Activated B cell treated with CpG ODN at 0.5 μM for 24 hours (primary cell): ENCODE results near the gene RAPGEF3. TPM values are rescaled to one million over a fixed set of nuclear protein-coding genes. Genes with fewer than 3 reads are reported as not detected.

Experiments
- ATAC-seq: fragments of 200-7000 bp; cut with Tn5 transposase; one replicate; pipeline ENCODE4 v1.10.0; 2021; ENCODE audit warnings: low read depth, mild to moderate bottlenecking, moderate library complexity
- CTCF ChIA-PET: fragments of 350-600 bp; sonication (Branson Sonifier 250); formaldehyde crosslinking; loops from one replicate; lab custom pipeline; 2021; ENCODE audit warnings: antibody characterized with exemption; lab: Charles Lee
- POLR2A ChIA-PET: fragments of 350-600 bp; sonication (Branson Sonifier 250); formaldehyde crosslinking; loops from one replicate; lab custom pipeline; 2021; ENCODE audit warnings: antibody characterized with exemption; lab: Charles Lee
- DNase-seq: peaks from one replicate; pipeline ENCODE4 v3.0.0; 2022
- H3K27ac Mint-ChIP-seq: one replicate; pipeline ENCODE4 v1.8.0; 2020; ENCODE audit warnings: mixed read lengths
- H3K27me3 Mint-ChIP-seq: one replicate; pipeline ENCODE4 v1.8.0; 2021; ENCODE audit warnings: mixed read lengths
- H3K36me3 Mint-ChIP-seq: one replicate; pipeline ENCODE4 v1.8.0; 2021; ENCODE audit warnings: low read depth, mixed read lengths
- H3K4me1 Mint-ChIP-seq: one replicate; pipeline ENCODE4 v1.8.0; 2021; ENCODE audit warnings: mixed read lengths
- H3K4me3 Mint-ChIP-seq: one replicate; pipeline ENCODE4 v1.8.0; 2020; ENCODE audit warnings: mild to moderate bottlenecking, mixed read lengths
- H3K9me3 Mint-ChIP-seq: one replicate; pipeline ENCODE4 v1.8.0; 2020; ENCODE audit warnings: mixed read lengths
- intact Hi-C: fragments of 100-400 bp; cut with micrococcal nuclease; formaldehyde crosslinking; loops from one replicate; pipeline ENCODE4 v1.15.1; 2024
- total RNA-seq: library from RNA; stranded (reverse); gene quantifications from 2 replicates; pipeline ENCODE4 v1.2.3, GENCODE V29; 2022
- TF ChIP-seq, protein P1 (sequence below): fragments of 200-600 bp; IDR thresholded peaks from one replicate; pipeline ENCODE4 v1.8.0; 2022; ENCODE audit warnings: antibody characterized with exemption, mild to moderate bottlenecking

The RAPGEF3 gene
- total RNA-seq, 1 donor from 2014 or later, result 5.0 TPM

DNA sequence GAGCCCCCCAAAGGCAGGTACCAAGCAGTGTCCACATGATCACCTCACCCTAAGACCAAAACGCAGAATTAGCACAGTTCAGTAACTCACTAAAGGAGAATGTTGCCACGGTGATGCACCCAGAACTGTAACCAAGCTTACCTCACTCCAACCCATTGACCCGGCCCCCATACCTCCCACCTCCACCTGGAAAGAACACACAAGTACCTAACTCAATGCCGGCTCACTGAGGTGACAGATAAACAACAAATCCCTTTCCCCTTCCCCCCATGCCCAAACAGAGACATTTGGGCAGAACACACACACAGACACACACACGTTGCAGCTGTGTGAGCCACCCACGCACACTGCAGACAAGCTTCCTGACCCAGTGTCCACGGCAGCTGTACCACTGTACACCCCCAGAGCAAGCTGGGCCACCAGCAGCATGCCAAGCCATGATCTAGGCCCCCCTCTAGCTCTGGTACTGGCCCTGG, 1.3 kb downstream of the RAPGEF3 start:
- Mint-ChIP-seq H3K4me3 (peak overlapping the region; percentile 26), H3K27ac (peak overlapping the region; percentile 61), H3K27me3 (no peaks in the 10 kb centered on the region), H3K4me1 (peaks cover 67% of the 10 kb centered on the region), H3K36me3 (no peaks in the 10 kb centered on the region), H3K9me3 (no peaks in the 10 kb centered on the region)
- DNase-seq (no peak), ATAC-seq (no peak)
- ChIA-PET POLR2A (interaction anchor here (1.2 to 5.9 kb wide), 4 partner anchors 10 to 52 kb away, joined by 3 to 84 read pairs (median 6); partner anchors contain the start of gene RPAP3), CTCF (interaction anchor here (0.8 to 10.8 kb wide), 10 partner anchors 10 to 82 kb away, joined by 3 to 298 read pairs (median 8); partner anchors contain the start of genes RPAP3 and SLC48A1)
- TF ChIP-seq, protein P1, sequence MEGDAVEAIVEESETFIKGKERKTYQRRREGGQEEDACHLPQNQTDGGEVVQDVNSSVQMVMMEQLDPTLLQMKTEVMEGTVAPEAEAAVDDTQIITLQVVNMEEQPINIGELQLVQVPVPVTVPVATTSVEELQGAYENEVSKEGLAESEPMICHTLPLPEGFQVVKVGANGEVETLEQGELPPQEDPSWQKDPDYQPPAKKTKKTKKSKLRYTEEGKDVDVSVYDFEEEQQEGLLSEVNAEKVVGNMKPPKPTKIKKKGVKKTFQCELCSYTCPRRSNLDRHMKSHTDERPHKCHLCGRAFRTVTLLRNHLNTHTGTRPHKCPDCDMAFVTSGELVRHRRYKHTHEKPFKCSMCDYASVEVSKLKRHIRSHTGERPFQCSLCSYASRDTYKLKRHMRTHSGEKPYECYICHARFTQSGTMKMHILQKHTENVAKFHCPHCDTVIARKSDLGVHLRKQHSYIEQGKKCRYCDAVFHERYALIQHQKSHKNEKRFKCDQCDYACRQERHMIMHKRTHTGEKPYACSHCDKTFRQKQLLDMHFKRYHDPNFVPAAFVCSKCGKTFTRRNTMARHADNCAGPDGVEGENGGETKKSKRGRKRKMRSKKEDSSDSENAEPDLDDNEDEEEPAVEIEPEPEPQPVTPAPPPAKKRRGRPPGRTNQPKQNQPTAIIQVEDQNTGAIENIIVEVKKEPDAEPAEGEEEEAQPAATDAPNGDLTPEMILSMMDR, result no peak
- intact Hi-C loops, result loop anchor here (5.0 kb wide), 1 partner anchor 360 kb away; no protein-coding TSS in a partner anchor

DNA sequence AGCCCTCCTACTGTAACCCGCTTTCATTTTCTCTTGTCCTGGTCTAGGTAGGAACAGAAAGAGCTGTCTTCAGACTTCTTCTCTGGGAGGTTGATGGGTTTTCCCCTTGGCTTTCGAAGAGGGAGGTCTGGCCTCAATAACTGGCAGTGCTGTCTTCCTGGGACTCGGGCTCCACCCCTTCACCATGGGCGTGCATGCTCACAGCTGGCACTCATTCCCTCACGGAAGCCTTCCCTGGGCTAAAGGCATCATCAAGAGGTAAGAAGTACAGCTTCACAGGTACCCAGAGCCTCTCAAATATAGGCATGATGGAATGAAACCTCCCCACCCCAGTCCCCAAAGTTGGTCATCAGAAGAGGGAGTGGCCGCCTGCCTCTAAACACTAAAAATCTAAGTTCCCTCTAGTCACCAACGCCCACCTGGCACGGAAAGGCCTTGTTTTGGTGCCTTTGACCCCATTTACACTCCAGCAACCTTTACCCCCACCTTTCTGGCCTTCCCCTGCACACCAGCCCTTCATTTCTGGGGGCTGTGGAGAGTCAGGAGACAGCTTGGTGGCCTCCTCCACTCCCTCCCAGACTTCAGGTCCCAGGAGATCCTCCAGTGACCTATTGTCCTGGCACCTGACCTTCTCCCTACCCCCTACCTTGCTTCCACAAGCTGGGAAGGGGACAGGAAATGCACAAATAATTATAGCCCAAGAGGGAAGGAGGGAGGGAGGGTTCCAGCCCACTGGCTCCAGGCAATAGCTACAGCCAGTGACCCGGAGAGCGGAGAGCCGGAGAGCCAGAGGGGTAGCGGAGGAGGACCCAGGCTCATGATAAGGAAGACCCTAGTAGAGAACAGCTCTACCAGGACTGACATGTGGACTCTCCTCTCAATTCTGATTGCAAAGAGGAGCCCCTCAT, 2.8 kb downstream of the RAPGEF3 start:
- no peaks in the 10 kb centered on the region for H3K36me3 Mint-ChIP-seq
- H3K27me3 Mint-ChIP-seq, result no peaks in the 10 kb centered on the region
- POLR2A ChIA-PET, result interaction anchor here (0.5 to 5.9 kb wide), 13 partner anchors 9 to 109 kb away, joined by 3 to 84 read pairs (median 6); partner anchors contain the start of genes RPAP3 and SLC48A1
- peak overlapping the region; percentile 46 for H3K4me3 Mint-ChIP-seq
- peaks cover 67% of the 10 kb centered on the region for H3K4me1 Mint-ChIP-seq
- no peak for DNase-seq
- H3K9me3 Mint-ChIP-seq, result no peaks in the 10 kb centered on the region
- intact Hi-C loops, result loop anchor here (1.0 to 5.0 kb wide), 3 partner anchors 9 to 359 kb away; no protein-coding TSS in a partner anchor
- CTCF ChIA-PET, result interaction anchor here (1.0 to 10.8 kb wide), 9 partner anchors 11 to 82 kb away, joined by 3 to 298 read pairs (median 7); partner anchors contain the start of gene SLC48A1
- peak; percentile 51 for ATAC-seq
- TF ChIP-seq, protein P1, result no peak
- H3K27ac Mint-ChIP-seq, result peak overlapping the region; percentile 61

DNA sequence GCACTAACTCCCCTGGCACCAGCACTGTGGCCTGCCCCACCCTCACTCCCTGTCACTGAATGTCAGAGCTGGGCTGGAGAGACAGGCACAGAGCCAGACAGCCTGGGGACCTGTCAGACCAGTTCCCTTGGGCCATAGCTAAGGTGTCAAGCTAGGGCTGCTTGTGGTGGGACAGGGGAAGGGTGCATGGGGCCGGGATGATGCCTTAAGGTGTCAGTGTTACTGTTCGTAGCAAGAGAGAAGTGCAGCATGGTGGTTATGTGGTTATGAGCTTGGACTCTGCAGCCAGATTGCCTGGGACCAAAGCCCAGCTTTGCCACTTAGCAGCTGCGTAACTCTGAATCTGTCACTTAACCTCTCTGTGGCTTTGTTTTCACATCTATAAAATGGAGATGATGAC, 3.8 kb downstream of the RAPGEF3 start:
- ChIA-PET CTCF (interaction anchor here (1.1 to 10.8 kb wide), 7 partner anchors 12 to 83 kb away, joined by 4 to 298 read pairs (median 7); partner anchors contain the start of gene SLC48A1), POLR2A (interaction anchor here (1.0 to 5.9 kb wide), 9 partner anchors 8 to 64 kb away, joined by 3 to 84 read pairs (median 6); partner anchors contain the start of genes RPAP3 and SLC48A1)
- intact Hi-C loops, result loop anchor here (1.0 to 5.0 kb wide), 3 partner anchors 8 to 358 kb away; no protein-coding TSS in a partner anchor
- Mint-ChIP-seq H3K9me3 (no peaks in the 10 kb centered on the region), H3K36me3 (no peaks in the 10 kb centered on the region), H3K4me1 (peaks cover 68% of the 10 kb centered on the region), H3K4me3 (peak overlapping the region; percentile 46), H3K27me3 (no peaks in the 10 kb centered on the region), H3K27ac (peak overlapping the region; percentile 61)
- TF ChIP-seq, protein P1, result no peak
- DNase-seq (no peak), ATAC-seq (no peak)

DNA sequence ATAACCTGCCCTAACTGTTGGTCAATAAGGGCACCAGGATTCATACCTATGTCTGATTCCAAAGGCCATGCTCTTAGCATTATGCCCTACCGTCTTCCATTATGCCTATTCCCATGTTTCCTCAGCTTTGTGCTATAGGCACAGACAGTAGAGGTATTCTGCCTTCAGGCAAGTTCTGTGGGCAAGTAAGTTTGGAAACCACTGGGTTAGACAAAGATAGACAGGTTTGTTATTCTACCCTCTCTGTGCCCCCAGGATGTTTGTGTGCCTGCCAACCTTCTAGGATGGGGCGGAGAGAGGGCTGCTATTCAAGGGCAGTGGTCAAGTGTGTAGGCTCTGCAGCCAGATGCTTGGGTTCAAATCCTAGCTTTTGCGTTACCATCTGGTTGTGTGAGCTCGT, 4.6 kb downstream of the RAPGEF3 start:
- H3K27ac Mint-ChIP-seq, result no peak overlapping the region
- no peak for DNase-seq
- intact Hi-C loops, result no loop called here
- H3K4me3 Mint-ChIP-seq, result no peak overlapping the region
- no peaks in the 10 kb centered on the region for H3K36me3 Mint-ChIP-seq
- peaks cover 65% of the 10 kb centered on the region for H3K4me1 Mint-ChIP-seq
- POLR2A ChIA-PET, result interaction anchor here (5.9 kb wide), 1 partner anchor 12 kb away, joined by 84 read pairs; no protein-coding TSS in a partner anchor
- TF ChIP-seq, protein P1, result no peak
- H3K27me3 Mint-ChIP-seq, result no peaks in the 10 kb centered on the region
- CTCF ChIA-PET, result interaction anchor here (1.0 to 10.8 kb wide), 4 partner anchors 12 to 39 kb away, joined by 3 to 298 read pairs (median 7); partner anchors contain the start of gene SLC48A1
- no peak for ATAC-seq
- H3K9me3 Mint-ChIP-seq, result no peaks in the 10 kb centered on the region
